K562 (cell line): ENCODE results near the gene ZNF598. TPM values are rescaled to one million over a fixed set of nuclear protein-coding genes. Genes with fewer than 3 reads are reported as not detected.

Source experiments
- CBFA2T2 ChIP-seq: fragments of 450-650 bp; conservative IDR thresholded peaks from 2 replicates; pipeline ENCODE4 v1.6.1; 2017; ENCODE audit warnings: mild to moderate bottlenecking
- CREB1 ChIP-seq, 2 experiments: sonication (generic) in 1 of 2; formaldehyde crosslinking in 1 of 2; IDR thresholded peaks; 2 replicates each; pipeline versions ENCODE4 v1.6.1 to v1.8.0; 2012 to 2022; ENCODE audit warnings: inconsistent platforms in 1 of 2, mild to moderate bottlenecking in 1 of 2, missing genetic modification reagents in 1 of 2, moderate library complexity in 1 of 2
- ERF ChIP-seq: fragments of 450-650 bp; formaldehyde crosslinking; IDR thresholded peaks from 2 replicates; pipeline ENCODE4 v1.4.0; 2020; ENCODE audit warnings: mild to moderate bottlenecking, mixed read lengths
- ETV1 ChIP-seq: fragments of 450-650 bp; conservative IDR thresholded peaks from 2 replicates; pipeline ENCODE4 v1.6.1; 2016; ENCODE audit warnings: missing genetic modification characterization, control low read depth, low read depth, missing compliant biosample characterization
- IRF9 ChIP-seq: fragments of 450-650 bp; IDR thresholded peaks from 2 replicates; pipeline ENCODE4 v1.6.1; 2016; ENCODE audit warnings: missing biosample characterization, missing genetic modification characterization
- NR2C1 ChIP-seq, 2 experiments: fragments of 450-650 bp; IDR thresholded peaks; 2 replicates each; pipeline ENCODE4 v1.6.1; 2017; ENCODE audit warnings: mild to moderate bottlenecking in 2 of 2, antibody characterized with exemption in 1 of 2, inconsistent platforms in 1 of 2, missing compliant biosample characterization in 1 of 2, missing genetic modification characterization in 1 of 2
- PBX2 ChIP-seq, 2 experiments: IDR thresholded peaks in 1 of 2; conservative IDR thresholded peaks in 1 of 2; 2 replicates each; pipeline ENCODE4 v1.6.1; 2016; ENCODE audit warnings: low read depth in 2 of 2, mild to moderate bottlenecking in 1 of 2, missing compliant biosample characterization in 1 of 2, missing genetic modification characterization in 1 of 2, moderate library complexity in 1 of 2
- PHF20 ChIP-seq: fragments of 450-650 bp; IDR thresholded peaks from 2 replicates; pipeline ENCODE4 v1.6.1; 2018; ENCODE audit not compliant: partially characterized antibody
- SMAD4 ChIP-seq: fragments of 250-450 bp; sonication (Bioruptor Pico); conservative IDR thresholded peaks from 2 replicates; pipeline ENCODE4 v1.8.0; 2021; ENCODE audit warnings: inconsistent platforms, mild to moderate bottlenecking, moderate library complexity
- TFE3 ChIP-seq: fragments of 450-650 bp; formaldehyde crosslinking; IDR thresholded peaks from 2 replicates; pipeline ENCODE4 v1.4.0; 2020; ENCODE audit warnings: mild to moderate bottlenecking, mixed read lengths
- ZBTB11 ChIP-seq, 3 experiments: fragments of 200-800 bp in 1 of 3; fragments of 250-450 bp in 1 of 3; fragments of 450-650 bp in 1 of 3; sonication (Bioruptor Pico) in 1 of 3; sonication (Bioruptor generic) in 1 of 3; formaldehyde crosslinking in 1 of 3; IDR thresholded peaks; 2 replicates each; pipeline versions ENCODE4 v1.6.1 to v1.8.0; 2016 to 2022; ENCODE audit warnings: mild to moderate bottlenecking in 2 of 3, missing genetic modification characterization in 2 of 3, missing compliant biosample characterization in 1 of 3, moderate library complexity in 1 of 3
- ZBTB7A ChIP-seq: IDR thresholded peaks from 2 replicates; pipeline ENCODE4 v1.6.1; 2011; ENCODE audit warnings: low read depth, mild to moderate bottlenecking, low read length, moderate library complexity, borderline replicate concordance; ENCODE audit not compliant: control insufficient read depth
- ZNF639 ChIP-seq, 2 experiments: fragments of 200-800 bp in 1 of 2; sonication (Bioruptor generic) in 1 of 2; sonication (generic) in 1 of 2; formaldehyde crosslinking in 1 of 2; IDR thresholded peaks in 1 of 2; conservative IDR thresholded peaks in 1 of 2; 2 replicates each; pipeline versions ENCODE4 v1.5.0 to v1.6.1; 2016 to 2020; ENCODE audit warnings: missing compliant biosample characterization in 1 of 2, missing genetic modification characterization in 1 of 2, missing genetic modification reagents in 1 of 2
- ZNF76 ChIP-seq: fragments of 250-450 bp; sonication (Bioruptor Pico); IDR thresholded peaks from 2 replicates; pipeline ENCODE4 v1.4.0; 2020; ENCODE audit warnings: mild to moderate bottlenecking, moderate library complexity, borderline replicate concordance
- polyA plus RNA-seq, 8 experiments: library from polyadenylated mRNA; depleted of rRNA in 4 of 8; stranded (reverse) in 5 of 8; unstranded in 3 of 8; fragments of >200 nt; fragmentation: Nextera tagmentation in 2 of 8; fragmentation: Illumina TruSeq in 1 of 8; extraction: Ambion mirVana in 2 of 8; extraction: Trizol in 1 of 8; gene quantifications; 2 replicates each; pipeline versions ENCODE4 v1.2.1 to v1.2.3, GENCODE V29; 2011 to 2014; ENCODE audit warnings: inconsistent platforms in 1 of 8, missing spikeins in 1 of 8
- total RNA-seq, 7 experiments: library from RNA; depleted of rRNA in 6 of 7; stranded (reverse); fragments of >200 nt in 6 of 7; fragmentation: Illumina TruSeq in 2 of 7; extraction: Trizol in 2 of 7; gene quantifications; 2 replicates each; pipeline versions ENCODE4 v1.2.1 to v1.2.3, GENCODE V29; 2011 to 2021; ENCODE audit warnings: low replicate concordance in 1 of 7

The ZNF598 gene
- total and polyA plus RNA-seq, 9 of the 15 experiments (the other 6 are each of a cell fraction or from before 2014, with no cell fraction given): 0.11 to 115 (median 29.6) TPM

- TF ChIP-seq IRF9 (tag) (0 out of 2 replicates have a peak, but pooled peaks have one; percentile 50), ETV1 (no peak), PHF20 (no peak), CBFA2T2 (no peak), ZNF639 (CRISPR knock-in tag; conservative IDR thresholded peaks at IDR 0.05 in 1 of 2, IDR thresholded peaks at IDR 0.05 in 1 of 2) (0 out of 4 replicates have a peak, but pooled peaks of 1 of the 2 experiments have one; percentile 40), NR2C1 (IDR thresholded peaks at IDR 0.05) (no peak), NR2C1 (tag; IDR thresholded peaks at IDR 0.05) (0 out of 2 replicates have a peak, but pooled peaks have one; percentile 52), ZBTB7A (no peak), SMAD4 (peak; percentile 78), ZBTB11 (CRISPR knock-in tag; IDR thresholded peaks at IDR 0.05) (no peak), TFE3 (CRISPR knock-in tag) (no peak), CREB1 (IDR thresholded peaks at IDR 0.05) (no peak), CREB1 (CRISPR knock-in tag; IDR thresholded peaks at IDR 0.05) (no peak), ERF (CRISPR knock-in tag) (no peak), PBX2 (CRISPR knock-in tag; IDR thresholded peaks at IDR 0.05; ENCODE audit: low read depth) (no peak), PBX2 (tag; conservative IDR thresholded peaks at IDR 0.05; ENCODE audit: low read depth) (0 out of 2 replicates have a peak, but pooled peaks have one; percentile 15), ZNF76 (0 out of 2 replicates have a peak, but pooled peaks have one; percentile 28)
Observed at GRCh38 chr16:1993731-1994131, 15.9 kb downstream of the ZNF598 start (continued).
